K562 (cell line): Measurements from ENCODE around the gene SLC5A11. TPM values are rescaled to one million over a fixed set of nuclear protein-coding genes. Genes with fewer than 3 reads are reported as not detected.

Source experiments
- CBFA2T2 ChIP-seq: fragments of 450-650 bp; conservative IDR thresholded peaks from 2 replicates; pipeline ENCODE4 v1.6.1; 2017; ENCODE audit warnings: mild to moderate bottlenecking
- CHCHD3 ChIP-seq: fragments of 250-450 bp; sonication (Bioruptor Pico); IDR thresholded peaks from 2 replicates; pipeline ENCODE4 v2.1.2; 2022; ENCODE audit warnings: mild to moderate bottlenecking
- FOXM1 ChIP-seq, 2 experiments: fragments of 450-650 bp in 1 of 2; sonication (generic) in 1 of 2; formaldehyde crosslinking in 1 of 2; IDR thresholded peaks; 2 replicates each; pipeline versions ENCODE4 v1.6.1 to v1.9.0; 2017 to 2022; ENCODE audit warnings: low read depth in 2 of 2, mild to moderate bottlenecking in 2 of 2, missing genetic modification reagents in 1 of 2, moderate library complexity in 1 of 2
- GTF2B ChIP-seq: IDR thresholded peaks from 2 replicates; pipeline ENCODE4 v1.6.1; 2011; ENCODE audit not compliant: insufficient read length; ENCODE audit errors: extremely low read depth
- HBP1 ChIP-seq: fragments of 450-650 bp; formaldehyde crosslinking; IDR thresholded peaks from 2 replicates; pipeline ENCODE4 v1.4.0; 2022; ENCODE audit warnings: missing genetic modification characterization
- HNRNPUL1 ChIP-seq: fragments of 200-400 bp; formaldehyde crosslinking; IDR thresholded peaks from 2 replicates; pipeline ENCODE4 v1.6.1; 2017; ENCODE audit warnings: low read length
- KLF10 ChIP-seq: fragments of 250-450 bp; sonication (Bioruptor Pico); IDR thresholded peaks from 2 replicates; pipeline ENCODE4 v1.6.1; 2021; ENCODE audit warnings: matching md5 sums
- NR1H2 ChIP-seq: sonication (generic); formaldehyde crosslinking; IDR thresholded peaks from 2 replicates; pipeline ENCODE4 v1.4.0; 2020; ENCODE audit warnings: mild to moderate bottlenecking, missing genetic modification reagents
- POLR2AphosphoS5 ChIP-seq: IDR thresholded peaks from 2 replicates; pipeline ENCODE4 v1.6.1; 2011; ENCODE audit warnings: mild to moderate bottlenecking, low read depth, low read length, moderate library complexity; ENCODE audit not compliant: control insufficient read depth, insufficient read depth
- ZFPM2 ChIP-seq: fragments of 250-450 bp; sonication (Bioruptor Pico); IDR thresholded peaks from 2 replicates; pipeline ENCODE4 v1.5.1; 2022; ENCODE audit warnings: mild to moderate bottlenecking
- ZNF75A ChIP-seq: fragments of 450-650 bp; formaldehyde crosslinking; IDR thresholded peaks from 2 replicates; pipeline ENCODE4 v1.4.0; 2020; ENCODE audit warnings: mild to moderate bottlenecking
- polyA plus RNA-seq, 8 experiments: library from polyadenylated mRNA; depleted of rRNA in 4 of 8; stranded (reverse) in 5 of 8; unstranded in 3 of 8; fragments of >200 nt; fragmentation: Nextera tagmentation in 2 of 8; fragmentation: Illumina TruSeq in 1 of 8; extraction: Ambion mirVana in 2 of 8; extraction: Trizol in 1 of 8; gene quantifications; 2 replicates each; pipeline versions ENCODE4 v1.2.1 to v1.2.3, GENCODE V29; 2011 to 2014; ENCODE audit warnings: inconsistent platforms in 1 of 8, missing spikeins in 1 of 8
- total RNA-seq, 7 experiments: library from RNA; depleted of rRNA in 6 of 7; stranded (reverse); fragments of >200 nt in 6 of 7; fragmentation: Illumina TruSeq in 2 of 7; extraction: Trizol in 2 of 7; gene quantifications; 2 replicates each; pipeline versions ENCODE4 v1.2.1 to v1.2.3, GENCODE V29; 2011 to 2021; ENCODE audit warnings: low replicate concordance in 1 of 7
- TF ChIP-seq, protein P1 (sequence below): fragments of 200-400 bp; formaldehyde crosslinking; IDR thresholded peaks from 2 replicates; pipeline ENCODE4 v1.6.1; 2017; ENCODE audit warnings: mild to moderate bottlenecking, low read depth, low read length, moderate library complexity
- TF ChIP-seq, protein P2 (sequence below), 2 experiments: fragments of 450-650 bp in 1 of 2; IDR thresholded peaks; 2 replicates each; pipeline ENCODE4 v1.6.1; 2011 to 2017; ENCODE audit warnings: low read depth in 2 of 2, antibody characterized with exemption in 1 of 2, borderline replicate concordance in 1 of 2, low read length in 1 of 2, mild to moderate bottlenecking in 1 of 2, mixed read lengths in 1 of 2; ENCODE audit not compliant: control insufficient read depth in 1 of 2

Gene SLC5A11
- total and polyA plus RNA-seq, 9 of the 15 experiments (the other 6 are each of a cell fraction or from before 2014, with no cell fraction given): 0.04 to 0.25 (median 0.11) TPM; not detected in 3

DNA sequence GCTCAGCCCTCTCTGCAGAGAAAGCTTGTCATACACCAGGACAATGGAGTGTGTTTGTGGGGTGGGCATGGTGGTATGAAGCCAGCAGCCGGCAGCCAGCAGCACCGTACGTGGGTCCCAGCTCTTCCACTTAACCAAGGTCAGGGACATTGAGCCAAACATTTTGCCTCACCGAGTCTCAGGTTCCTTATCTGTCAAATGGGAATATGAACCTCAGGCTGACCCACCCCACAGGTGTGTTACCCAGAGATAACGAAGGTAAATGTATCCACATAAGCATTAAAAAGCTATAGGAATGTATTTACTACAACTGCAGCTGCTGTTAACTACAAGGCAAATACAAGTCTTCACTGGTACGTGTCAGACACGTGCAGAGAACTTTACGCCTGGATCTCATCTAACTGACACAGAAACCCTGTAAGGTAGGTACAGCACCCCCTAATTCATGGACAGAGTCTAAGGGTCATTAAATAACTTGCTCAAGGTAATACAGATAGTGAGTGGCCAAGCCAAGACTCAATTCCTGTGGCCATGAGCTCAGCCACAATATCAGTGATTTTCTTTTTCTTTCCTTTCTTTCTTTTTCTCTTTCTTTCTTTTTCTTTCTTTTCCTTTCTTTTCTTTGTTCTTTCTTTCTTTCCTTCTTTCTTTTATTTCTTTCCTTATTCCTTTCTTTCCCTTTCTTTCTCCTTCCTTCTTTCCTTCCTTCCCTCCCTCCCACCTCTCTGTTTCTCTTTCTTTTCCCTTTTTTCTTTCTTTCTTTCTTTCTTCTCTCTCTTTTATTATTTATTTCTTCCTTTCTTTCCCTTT is 990 bp downstream of the SLC5A11 start (continued):
- TF ChIP-seq CBFA2T2 (peak; percentile 46), ZNF75A (no peak), CHCHD3 (CRISPR knock-in tag) (no peak), HBP1 (CRISPR knock-in tag) (no peak), ZFPM2 (CRISPR knock-in tag) (no peak), FOXM1 (IDR thresholded peaks at IDR 0.05; ENCODE audit: low read depth) (no peak), FOXM1 (CRISPR knock-in tag; IDR thresholded peaks at IDR 0.05; ENCODE audit: low read depth) (no peak), POLR2AphosphoS5 (no peak), GTF2B (no peak), KLF10 (CRISPR knock-in tag) (no peak), HNRNPUL1 (no peak), NR1H2 (no peak)
- TF ChIP-seq, protein P1, sequence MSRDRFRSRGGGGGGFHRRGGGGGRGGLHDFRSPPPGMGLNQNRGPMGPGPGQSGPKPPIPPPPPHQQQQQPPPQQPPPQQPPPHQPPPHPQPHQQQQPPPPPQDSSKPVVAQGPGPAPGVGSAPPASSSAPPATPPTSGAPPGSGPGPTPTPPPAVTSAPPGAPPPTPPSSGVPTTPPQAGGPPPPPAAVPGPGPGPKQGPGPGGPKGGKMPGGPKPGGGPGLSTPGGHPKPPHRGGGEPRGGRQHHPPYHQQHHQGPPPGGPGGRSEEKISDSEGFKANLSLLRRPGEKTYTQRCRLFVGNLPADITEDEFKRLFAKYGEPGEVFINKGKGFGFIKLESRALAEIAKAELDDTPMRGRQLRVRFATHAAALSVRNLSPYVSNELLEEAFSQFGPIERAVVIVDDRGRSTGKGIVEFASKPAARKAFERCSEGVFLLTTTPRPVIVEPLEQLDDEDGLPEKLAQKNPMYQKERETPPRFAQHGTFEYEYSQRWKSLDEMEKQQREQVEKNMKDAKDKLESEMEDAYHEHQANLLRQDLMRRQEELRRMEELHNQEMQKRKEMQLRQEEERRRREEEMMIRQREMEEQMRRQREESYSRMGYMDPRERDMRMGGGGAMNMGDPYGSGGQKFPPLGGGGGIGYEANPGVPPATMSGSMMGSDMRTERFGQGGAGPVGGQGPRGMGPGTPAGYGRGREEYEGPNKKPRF: no peak
- TF ChIP-seq, protein P2, sequence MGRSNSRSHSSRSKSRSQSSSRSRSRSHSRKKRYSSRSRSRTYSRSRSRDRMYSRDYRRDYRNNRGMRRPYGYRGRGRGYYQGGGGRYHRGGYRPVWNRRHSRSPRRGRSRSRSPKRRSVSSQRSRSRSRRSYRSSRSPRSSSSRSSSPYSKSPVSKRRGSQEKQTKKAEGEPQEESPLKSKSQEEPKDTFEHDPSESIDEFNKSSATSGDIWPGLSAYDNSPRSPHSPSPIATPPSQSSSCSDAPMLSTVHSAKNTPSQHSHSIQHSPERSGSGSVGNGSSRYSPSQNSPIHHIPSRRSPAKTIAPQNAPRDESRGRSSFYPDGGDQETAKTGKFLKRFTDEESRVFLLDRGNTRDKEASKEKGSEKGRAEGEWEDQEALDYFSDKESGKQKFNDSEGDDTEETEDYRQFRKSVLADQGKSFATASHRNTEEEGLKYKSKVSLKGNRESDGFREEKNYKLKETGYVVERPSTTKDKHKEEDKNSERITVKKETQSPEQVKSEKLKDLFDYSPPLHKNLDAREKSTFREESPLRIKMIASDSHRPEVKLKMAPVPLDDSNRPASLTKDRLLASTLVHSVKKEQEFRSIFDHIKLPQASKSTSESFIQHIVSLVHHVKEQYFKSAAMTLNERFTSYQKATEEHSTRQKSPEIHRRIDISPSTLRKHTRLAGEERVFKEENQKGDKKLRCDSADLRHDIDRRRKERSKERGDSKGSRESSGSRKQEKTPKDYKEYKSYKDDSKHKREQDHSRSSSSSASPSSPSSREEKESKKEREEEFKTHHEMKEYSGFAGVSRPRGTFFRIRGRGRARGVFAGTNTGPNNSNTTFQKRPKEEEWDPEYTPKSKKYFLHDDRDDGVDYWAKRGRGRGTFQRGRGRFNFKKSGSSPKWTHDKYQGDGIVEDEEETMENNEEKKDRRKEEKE (IDR thresholded peaks at IDR 0.05; ENCODE audit: borderline replicate concordance in 1 of 2, control insufficient read depth in 1 of 2, low read depth in 2 of 2, low read length in 1 of 2): no peak
